ENCODE results near the gene PDPN. TPM values are rescaled to one million over a fixed set of nuclear protein-coding genes. Genes with fewer than 3 reads are reported as not detected.

Gene PDPN
- not detected in 2 replicates for total RNA-seq (2014; rRNA removed; shearing (Covaris generic); ENCODE audit: low replicate concordance)

GRCh38 chr1:13583595-13583965 lies at the start of gene PDPN:
Gene PDPN (plus strand): TSS chr1:13583832. CDS start chr1:13584034, 202 bp downstream.
- no peaks in the 10 kb centered on the region for H3K79me2 ChIP-seq (ENCODE audit: low read length)
- H3K36me3 ChIP-seq (ENCODE audit: insufficient read depth, low read length) = no peaks in the 10 kb centered on the region
- no peaks in the 10 kb centered on the region for H3K4me1 ChIP-seq (ENCODE audit: low read length)
- H3K27ac ChIP-seq (ENCODE audit: low read length) = no peak within 1 kb of the TSS
- H3K9me3 ChIP-seq (ENCODE audit: low read length) = no peaks in the 10 kb centered on the region
- H3K4me3 ChIP-seq (ENCODE audit: low read length) = no peak within 1 kb of the TSS
- no peaks in the 10 kb centered on the region for H4K20me1 ChIP-seq (ENCODE audit: insufficient read depth, low read depth, low read length)
- no peak within 1 kb of the TSS for H2AFZ ChIP-seq (ENCODE audit: low read length)
- no peaks in the 10 kb centered on the region for H3K27me3 ChIP-seq (ENCODE audit: low read length)
- H3K9me2 ChIP-seq (replicated peaks; ENCODE audit: insufficient read depth, low read length) = no peaks in the 10 kb centered on the region
- DNase-seq = no peak
- H3K4me2 ChIP-seq (ENCODE audit: low read depth, low read length, poor library complexity, severe bottlenecking) = no peak within 1 kb of the TSS
- H3K9ac ChIP-seq (ENCODE audit: low read length) = no peak within 1 kb of the TSS

GRCh38 chr1:13535227-13535626 lies 48.4 kb upstream of the PDPN start:
- H3K27me3 ChIP-seq (ENCODE audit: low read length) = no peaks in the 10 kb centered on the region
- no peaks in the 10 kb centered on the region for H3K79me2 ChIP-seq (ENCODE audit: low read length)
- no peaks in the 10 kb centered on the region for H4K20me1 ChIP-seq (ENCODE audit: insufficient read depth, low read depth, low read length)
- no peaks in the 10 kb centered on the region for H3K9me3 ChIP-seq (ENCODE audit: low read length)
- H2AFZ ChIP-seq (ENCODE audit: low read length) = no peak overlapping the region
- no peaks in the 10 kb centered on the region for H3K4me1 ChIP-seq (ENCODE audit: low read length)
- DNase-seq = no peak
- no peak overlapping the region for H3K4me2 ChIP-seq (ENCODE audit: low read depth, low read length, poor library complexity, severe bottlenecking)
- H3K27ac ChIP-seq (ENCODE audit: low read length) = no peak overlapping the region
- H3K9me2 ChIP-seq (replicated peaks; ENCODE audit: insufficient read depth, low read length) = no peaks in the 10 kb centered on the region
- no peak overlapping the region for H3K9ac ChIP-seq (ENCODE audit: low read length)
- H3K36me3 ChIP-seq (ENCODE audit: insufficient read depth, low read length) = no peaks in the 10 kb centered on the region
- H3K4me3 ChIP-seq (ENCODE audit: low read length) = no peak overlapping the region

- H3K4me1 ChIP-seq (ENCODE audit: low read length) = no peaks in the 10 kb centered on the region
- H4K20me1 ChIP-seq (ENCODE audit: insufficient read depth, low read depth, low read length) = no peaks in the 10 kb centered on the region
- H3K9me3 ChIP-seq (ENCODE audit: low read length) = no peaks in the 10 kb centered on the region
- no peak for DNase-seq
- no peaks in the 10 kb centered on the region for H3K79me2 ChIP-seq (ENCODE audit: low read length)
- H3K4me2 ChIP-seq (ENCODE audit: low read depth, low read length, poor library complexity, severe bottlenecking) = no peak overlapping the region
- no peaks in the 10 kb centered on the region for H3K27me3 ChIP-seq (ENCODE audit: low read length)
- no peaks in the 10 kb centered on the region for H3K9me2 ChIP-seq (replicated peaks; ENCODE audit: insufficient read depth, low read length)
- H2AFZ ChIP-seq (ENCODE audit: low read length) = no peak overlapping the region
- H3K4me3 ChIP-seq (ENCODE audit: low read length) = no peak overlapping the region
- no peak overlapping the region for H3K27ac ChIP-seq (ENCODE audit: low read length)
- no peak overlapping the region for H3K9ac ChIP-seq (ENCODE audit: low read length)
- no peaks in the 10 kb centered on the region for H3K36me3 ChIP-seq (ENCODE audit: insufficient read depth, low read length)
Observed at GRCh38 chr1:13536571-13536970, 47.1 kb upstream of the PDPN start.

GRCh38 chr1:13538832-13539231 lies 44.8 kb upstream of the PDPN start:
- no peak overlapping the region for H3K9ac ChIP-seq (ENCODE audit: low read length)
- no peak for DNase-seq

GRCh38 chr1:13539683-13540082 lies 43.9 kb upstream of the PDPN start:
- no peak overlapping the region for H3K27ac ChIP-seq (ENCODE audit: low read length)
- no peaks in the 10 kb centered on the region for H4K20me1 ChIP-seq (ENCODE audit: insufficient read depth, low read depth, low read length)
- no peaks in the 10 kb centered on the region for H3K9me3 ChIP-seq (ENCODE audit: low read length)
- H3K27me3 ChIP-seq (ENCODE audit: low read length) = no peaks in the 10 kb centered on the region
- no peak overlapping the region for H3K9ac ChIP-seq (ENCODE audit: low read length)
- H3K79me2 ChIP-seq (ENCODE audit: low read length) = no peaks in the 10 kb centered on the region
- no peak overlapping the region for H2AFZ ChIP-seq (ENCODE audit: low read length)
- DNase-seq = no peak
- H3K4me3 ChIP-seq (ENCODE audit: low read length) = no peak overlapping the region
- no peaks in the 10 kb centered on the region for H3K4me1 ChIP-seq (ENCODE audit: low read length)
- no peaks in the 10 kb centered on the region for H3K36me3 ChIP-seq (ENCODE audit: insufficient read depth, low read length)
- H3K4me2 ChIP-seq (ENCODE audit: low read depth, low read length, poor library complexity, severe bottlenecking) = no peak overlapping the region
- H3K9me2 ChIP-seq (replicated peaks; ENCODE audit: insufficient read depth, low read length) = no peaks in the 10 kb centered on the region

More at GRCh38 chr1:13538832-13539231, 44.8 kb upstream of the PDPN start:
- H4K20me1 ChIP-seq (ENCODE audit: insufficient read depth, low read depth, low read length) = no peaks in the 10 kb centered on the region
- no peaks in the 10 kb centered on the region for H3K9me3 ChIP-seq (ENCODE audit: low read length)
- H3K36me3 ChIP-seq (ENCODE audit: insufficient read depth, low read length) = no peaks in the 10 kb centered on the region
- H3K27me3 ChIP-seq (ENCODE audit: low read length) = no peaks in the 10 kb centered on the region
- no peak overlapping the region for H2AFZ ChIP-seq (ENCODE audit: low read length)
- H3K79me2 ChIP-seq (ENCODE audit: low read length) = no peaks in the 10 kb centered on the region
- H3K4me2 ChIP-seq (ENCODE audit: low read depth, low read length, poor library complexity, severe bottlenecking) = no peak overlapping the region
- H3K4me1 ChIP-seq (ENCODE audit: low read length) = no peaks in the 10 kb centered on the region
- H3K9me2 ChIP-seq (replicated peaks; ENCODE audit: insufficient read depth, low read length) = no peaks in the 10 kb centered on the region
- H3K4me3 ChIP-seq (ENCODE audit: low read length) = no peak overlapping the region
- H3K27ac ChIP-seq (ENCODE audit: low read length) = no peak overlapping the region

- Histone ChIP-seq H3K9me2 (replicated peaks; ENCODE audit: insufficient read depth, low read length) (no peaks in the 10 kb centered on the region), H3K4me2 (ENCODE audit: low read depth, low read length, poor library complexity, severe bottlenecking) (no peak overlapping the region), H3K4me1 (ENCODE audit: low read length) (no peaks in the 10 kb centered on the region), H3K4me3 (ENCODE audit: low read length) (no peak overlapping the region), H3K9ac (ENCODE audit: low read length) (no peak overlapping the region), H2AFZ (ENCODE audit: low read length) (no peak overlapping the region), H3K79me2 (ENCODE audit: low read length) (no peaks in the 10 kb centered on the region), H3K36me3 (ENCODE audit: insufficient read depth, low read length) (no peaks in the 10 kb centered on the region), H3K27me3 (ENCODE audit: low read length) (no peaks in the 10 kb centered on the region), H3K27ac (ENCODE audit: low read length) (no peak overlapping the region), H4K20me1 (ENCODE audit: insufficient read depth, low read depth, low read length) (no peaks in the 10 kb centered on the region), H3K9me3 (ENCODE audit: low read length) (no peaks in the 10 kb centered on the region)
- DNase-seq = no peak
Observed at GRCh38 chr1:13540866-13541265, 42.8 kb upstream of the PDPN start.

- H3K9ac ChIP-seq (ENCODE audit: low read length) = no peak overlapping the region
- H3K4me1 ChIP-seq (ENCODE audit: low read length) = no peaks in the 10 kb centered on the region
- no peaks in the 10 kb centered on the region for H3K27me3 ChIP-seq (ENCODE audit: low read length)
- H4K20me1 ChIP-seq (ENCODE audit: insufficient read depth, low read depth, low read length) = no peaks in the 10 kb centered on the region
- H3K27ac ChIP-seq (ENCODE audit: low read length) = no peak overlapping the region
- no peak overlapping the region for H2AFZ ChIP-seq (ENCODE audit: low read length)
- H3K9me3 ChIP-seq (ENCODE audit: low read length) = no peaks in the 10 kb centered on the region
- no peak overlapping the region for H3K4me2 ChIP-seq (ENCODE audit: low read depth, low read length, poor library complexity, severe bottlenecking)
- H3K9me2 ChIP-seq (replicated peaks; ENCODE audit: insufficient read depth, low read length) = no peaks in the 10 kb centered on the region
- DNase-seq = no peak
- H3K79me2 ChIP-seq (ENCODE audit: low read length) = no peaks in the 10 kb centered on the region
- H3K4me3 ChIP-seq (ENCODE audit: low read length) = no peak overlapping the region
- no peaks in the 10 kb centered on the region for H3K36me3 ChIP-seq (ENCODE audit: insufficient read depth, low read length)
Observed at GRCh38 chr1:13541435-13542215, 42.0 kb upstream of the PDPN start.

GRCh38 chr1:13543451-13544220 lies 40.0 kb upstream of the PDPN start:
- DNase-seq = no peak
- H3K9ac ChIP-seq (ENCODE audit: low read length) = no peak overlapping the region

More at GRCh38 chr1:13543451-13544220, 40.0 kb upstream of the PDPN start:
- Histone ChIP-seq H3K9me2 (replicated peaks; ENCODE audit: insufficient read depth, low read length) (no peaks in the 10 kb centered on the region), H2AFZ (ENCODE audit: low read length) (no peak overlapping the region), H3K4me1 (ENCODE audit: low read length) (no peaks in the 10 kb centered on the region), H3K4me3 (ENCODE audit: low read length) (no peak overlapping the region), H3K27ac (ENCODE audit: low read length) (no peak overlapping the region), H3K27me3 (ENCODE audit: low read length) (no peaks in the 10 kb centered on the region), H3K79me2 (ENCODE audit: low read length) (no peaks in the 10 kb centered on the region), H4K20me1 (ENCODE audit: insufficient read depth, low read depth, low read length) (no peaks in the 10 kb centered on the region), H3K4me2 (ENCODE audit: low read depth, low read length, poor library complexity, severe bottlenecking) (no peak overlapping the region), H3K9me3 (ENCODE audit: low read length) (no peaks in the 10 kb centered on the region), H3K36me3 (ENCODE audit: insufficient read depth, low read length) (no peaks in the 10 kb centered on the region)

Measured in Karpas-422 (cell line).